Testis (tissue), 2 donors: ENCODE measurements around the gene RARRES2.

Source experiments
- POLR2A ChIP-seq: fragments of 450-650 bp; IDR thresholded peaks from one replicate; pipeline ENCODE4 v1.6.1; 2017; ENCODE audit warnings: antibody characterized with exemption, mild to moderate bottlenecking, moderate library complexity
- TF ChIP-seq, protein P1 (sequence below), 3 experiments: fragments of 450-650 bp in 2 of 3; fragments of 200-600 bp in 1 of 3; sonication (generic) in 1 of 3; IDR thresholded peaks; one replicate each; pipeline ENCODE4 v1.5.1; 2016 to 2019; ENCODE audit warnings: antibody characterized with exemption in 3 of 3, mild to moderate bottlenecking in 2 of 3, moderate library complexity in 1 of 3

- no peak for TF ChIP-seq POLR2A
- TF ChIP-seq, protein P1, sequence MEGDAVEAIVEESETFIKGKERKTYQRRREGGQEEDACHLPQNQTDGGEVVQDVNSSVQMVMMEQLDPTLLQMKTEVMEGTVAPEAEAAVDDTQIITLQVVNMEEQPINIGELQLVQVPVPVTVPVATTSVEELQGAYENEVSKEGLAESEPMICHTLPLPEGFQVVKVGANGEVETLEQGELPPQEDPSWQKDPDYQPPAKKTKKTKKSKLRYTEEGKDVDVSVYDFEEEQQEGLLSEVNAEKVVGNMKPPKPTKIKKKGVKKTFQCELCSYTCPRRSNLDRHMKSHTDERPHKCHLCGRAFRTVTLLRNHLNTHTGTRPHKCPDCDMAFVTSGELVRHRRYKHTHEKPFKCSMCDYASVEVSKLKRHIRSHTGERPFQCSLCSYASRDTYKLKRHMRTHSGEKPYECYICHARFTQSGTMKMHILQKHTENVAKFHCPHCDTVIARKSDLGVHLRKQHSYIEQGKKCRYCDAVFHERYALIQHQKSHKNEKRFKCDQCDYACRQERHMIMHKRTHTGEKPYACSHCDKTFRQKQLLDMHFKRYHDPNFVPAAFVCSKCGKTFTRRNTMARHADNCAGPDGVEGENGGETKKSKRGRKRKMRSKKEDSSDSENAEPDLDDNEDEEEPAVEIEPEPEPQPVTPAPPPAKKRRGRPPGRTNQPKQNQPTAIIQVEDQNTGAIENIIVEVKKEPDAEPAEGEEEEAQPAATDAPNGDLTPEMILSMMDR (IDR thresholded peaks at IDR 0.05), result no peak
Observed at GRCh38 chr7:150311711-150312110, 29.7 kb downstream of the RARRES2 start.
